ENCODE data around the gene SSTR1.

- no peak for TF ChIP-seq CTCF (IDR thresholded peaks at IDR 0.05)
- no peak for TF ChIP-seq POLR2A (IDR thresholded peaks at IDR 0.05)
These were observed 31.3 kb upstream of the SSTR1 start for GRCh38 chr14:38176379-38176778.
